ENCODE measurements around the gene PINLYP.
"Not testable (repeated sequence)": the region's sequence is repeated elsewhere in the genome, so short reads cannot be mapped to it uniquely, and the experiment has no call there.

The PINLYP gene

DNA sequence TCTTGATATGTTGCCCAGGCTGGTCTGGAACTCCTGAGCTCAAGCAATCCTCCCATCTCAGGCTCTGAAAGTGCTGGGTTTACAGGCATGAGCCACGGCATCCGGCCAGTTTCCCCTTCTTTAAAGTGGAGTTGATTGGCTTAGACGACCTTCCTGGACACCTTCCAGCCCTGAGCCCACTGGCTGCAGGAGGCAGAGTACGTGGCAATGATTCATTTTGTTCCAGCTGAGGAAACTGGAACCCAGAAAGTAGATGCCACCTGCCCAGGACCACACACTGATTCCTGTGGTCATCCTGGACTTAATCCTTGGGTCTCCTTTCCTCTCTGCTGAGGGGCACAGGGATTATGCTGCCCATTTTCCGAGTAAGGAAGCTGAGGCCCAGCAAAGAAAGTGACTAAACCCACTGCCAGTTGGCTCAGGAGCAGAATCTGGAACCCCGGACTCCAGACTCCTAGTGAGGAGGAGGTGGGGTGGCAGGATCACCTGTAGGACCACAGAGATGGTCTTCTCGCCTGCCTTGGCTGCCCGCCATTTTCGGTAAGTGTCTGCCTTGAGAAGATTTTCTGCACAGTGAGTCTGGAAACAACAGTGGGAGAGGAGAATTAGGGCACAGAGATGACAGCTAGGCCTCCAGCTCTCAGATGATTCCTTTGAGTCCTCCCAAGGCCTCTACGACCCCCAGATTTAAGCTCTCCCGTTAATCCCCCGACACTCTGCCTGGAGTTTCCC is 1.0 kb upstream of the PINLYP start:
- no peak for DNase-seq (ENCODE audit: low read depth in 1 of 2, low spot score in 1 of 2)
- no peak for TF ChIP-seq JUND (IDR thresholded peaks at IDR 0.05; ENCODE audit: low read depth)

DNA sequence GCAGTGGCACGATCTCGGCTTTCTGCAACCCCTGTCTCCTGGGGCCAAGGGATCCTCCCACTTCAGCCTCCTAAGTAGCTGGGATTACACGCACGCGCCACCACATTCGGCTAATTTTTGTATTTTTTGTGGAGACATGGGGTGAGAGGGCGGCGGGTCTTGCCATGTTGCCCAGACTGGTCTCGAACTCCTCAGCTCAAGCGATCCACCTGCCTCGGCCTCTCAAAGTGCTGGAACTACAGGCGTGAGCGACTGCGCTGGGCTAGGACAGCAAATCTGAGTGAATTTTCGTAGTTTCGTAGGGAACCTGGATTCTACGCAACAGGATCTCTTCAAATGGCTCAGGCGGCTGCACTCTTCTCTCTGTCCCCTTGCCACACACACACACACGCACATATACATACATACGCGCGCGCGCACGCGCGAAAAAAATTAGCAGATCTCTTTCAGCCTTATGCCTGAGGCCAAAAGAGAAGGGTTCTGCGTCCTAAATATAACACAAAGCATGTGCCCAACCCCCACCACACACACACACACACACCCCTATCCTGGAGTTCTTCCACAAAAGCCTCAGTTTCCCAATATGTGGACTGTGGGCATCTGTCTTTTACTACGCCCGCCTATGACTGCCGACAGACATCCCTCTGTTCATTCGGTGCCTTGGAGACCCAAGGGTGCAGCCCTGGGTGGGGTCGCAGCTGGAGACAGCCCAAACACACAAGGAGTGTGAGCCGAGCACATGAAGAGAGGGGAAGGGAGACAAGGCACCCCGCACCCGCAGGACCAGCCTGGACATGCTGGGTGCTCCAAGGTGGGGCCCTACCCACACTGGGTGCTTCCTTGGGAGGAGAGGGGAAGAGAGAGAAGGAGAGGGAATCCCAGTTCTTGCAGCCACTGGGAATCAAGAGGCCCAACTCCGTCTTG is 616 bp downstream of the PINLYP start:
- in situ Hi-C loops (cut with HindIII; ENCODE audit: low pct_unique_long_range_greater_than_20kb, low sequenced_read_pairs) = no loop called here
- DNase-seq (ENCODE audit: low read depth in 1 of 2, low spot score in 1 of 2) = peak in 1 of 2 experiments; percentile 32

More for the DNA sequence above, 1.0 kb upstream of the PINLYP start:
- in situ Hi-C loops (cut with HindIII; ENCODE audit: low pct_unique_long_range_greater_than_20kb, low sequenced_read_pairs) = no loop called here

DNA sequence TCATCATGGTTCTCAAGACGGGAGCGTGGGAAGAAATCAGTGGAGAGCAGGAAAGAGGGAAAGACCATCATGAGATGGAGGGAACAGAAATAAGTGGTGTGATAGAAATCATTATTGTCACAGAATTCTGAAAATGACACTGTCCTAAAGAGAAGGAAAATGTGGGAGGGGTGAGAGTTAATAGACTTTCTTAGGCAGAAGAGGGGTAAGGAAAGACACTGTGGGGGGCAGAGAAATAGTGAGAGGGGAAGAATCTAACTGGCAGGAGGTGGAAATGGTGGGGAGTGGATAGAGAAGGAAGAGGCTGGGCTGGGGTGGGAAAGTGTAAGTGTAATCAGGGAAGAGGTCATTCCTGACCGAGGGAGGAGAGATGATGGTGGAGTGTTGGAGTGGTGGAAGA is 3.2 kb downstream of the PINLYP start:
- no peak for TF ChIP-seq JUND (IDR thresholded peaks at IDR 0.05; ENCODE audit: low read depth)
- in situ Hi-C loops (cut with HindIII; ENCODE audit: low pct_unique_long_range_greater_than_20kb, low sequenced_read_pairs) = no loop called here
- DNase-seq (ENCODE audit: low read depth in 1 of 2, low spot score in 1 of 2) = no peak

More for the DNA sequence above, 616 bp downstream of the PINLYP start:
- no peak for TF ChIP-seq JUND (IDR thresholded peaks at IDR 0.05; ENCODE audit: low read depth)

DNA sequence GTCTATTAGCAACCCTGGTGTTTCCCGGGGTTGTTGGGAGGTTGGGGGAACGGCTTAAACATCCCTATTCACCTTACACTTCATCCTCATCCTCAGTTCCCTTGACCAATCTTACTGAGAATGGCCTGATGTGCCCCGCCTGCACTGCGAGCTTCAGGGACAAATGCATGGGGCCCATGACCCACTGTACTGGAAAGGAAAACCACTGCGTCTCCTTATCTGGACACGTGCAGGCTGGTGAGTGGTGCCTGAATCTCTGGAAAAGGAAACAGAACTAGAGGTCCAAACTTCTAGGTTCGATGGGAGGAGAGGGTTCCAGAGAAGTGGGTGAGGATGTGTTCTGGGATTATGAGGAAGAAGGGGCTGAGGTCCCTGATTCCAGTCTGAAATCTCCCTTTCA is 5.9 kb downstream of the PINLYP start:
- TF ChIP-seq JUND (IDR thresholded peaks at IDR 0.05; ENCODE audit: low read depth) = no peak
- DNase-seq (ENCODE audit: low read depth in 1 of 2, low spot score in 1 of 2) = no peak
- in situ Hi-C loops (cut with HindIII; ENCODE audit: low pct_unique_long_range_greater_than_20kb, low sequenced_read_pairs) = no loop called here

DNA sequence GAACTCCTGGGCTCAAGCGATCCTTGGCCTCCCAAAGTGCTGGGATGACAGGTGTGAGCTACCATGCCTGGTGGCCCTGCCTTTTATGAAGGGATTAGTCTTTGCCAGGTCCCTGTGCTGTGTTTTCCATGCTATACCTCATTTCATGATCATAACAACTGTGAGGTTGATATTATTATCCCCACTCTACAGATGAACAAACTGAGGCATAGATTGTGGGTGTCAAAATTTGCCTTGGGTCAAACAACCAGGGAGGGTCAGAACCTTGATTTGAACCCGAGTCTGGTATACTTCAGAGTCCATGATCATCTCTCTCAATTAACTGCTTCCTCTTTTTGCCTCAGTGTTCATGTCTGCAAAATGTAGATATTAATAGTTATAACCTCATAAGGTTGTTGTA is 6.9 kb downstream of the PINLYP start:
- TF ChIP-seq JUND (IDR thresholded peaks at IDR 0.05; ENCODE audit: low read depth) = no peak
- in situ Hi-C loops (cut with HindIII; ENCODE audit: low pct_unique_long_range_greater_than_20kb, low sequenced_read_pairs) = no loop called here

DNA sequence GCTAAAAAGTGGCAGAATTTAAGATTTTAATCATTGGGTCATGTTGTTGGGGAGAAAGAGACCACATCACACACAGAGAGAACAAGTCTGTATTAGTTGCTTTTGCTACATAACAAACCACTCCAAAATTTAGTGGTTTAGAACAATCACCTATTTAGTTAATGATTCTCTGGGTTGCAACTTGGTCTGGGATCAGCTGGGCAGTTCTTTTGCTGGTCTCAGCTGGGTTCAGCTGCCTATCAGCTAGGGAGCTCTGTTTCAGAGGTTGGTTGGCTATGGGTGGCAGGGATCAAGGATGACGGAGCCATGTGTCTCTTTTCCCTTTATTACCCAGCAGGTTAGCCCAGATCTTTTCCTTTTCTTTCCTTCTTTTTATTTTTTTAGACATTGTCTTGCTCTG is 8.9 kb downstream of the PINLYP start:
- in situ Hi-C loops (cut with HindIII; ENCODE audit: low pct_unique_long_range_greater_than_20kb, low sequenced_read_pairs) = no loop called here
- no peak for DNase-seq (ENCODE audit: low read depth in 1 of 2, low spot score in 1 of 2)
- no peak for TF ChIP-seq JUND (IDR thresholded peaks at IDR 0.05; ENCODE audit: low read depth)

More for the DNA sequence above, 6.9 kb downstream of the PINLYP start:
- no peak for DNase-seq (ENCODE audit: low read depth in 1 of 2, low spot score in 1 of 2)

DNA sequence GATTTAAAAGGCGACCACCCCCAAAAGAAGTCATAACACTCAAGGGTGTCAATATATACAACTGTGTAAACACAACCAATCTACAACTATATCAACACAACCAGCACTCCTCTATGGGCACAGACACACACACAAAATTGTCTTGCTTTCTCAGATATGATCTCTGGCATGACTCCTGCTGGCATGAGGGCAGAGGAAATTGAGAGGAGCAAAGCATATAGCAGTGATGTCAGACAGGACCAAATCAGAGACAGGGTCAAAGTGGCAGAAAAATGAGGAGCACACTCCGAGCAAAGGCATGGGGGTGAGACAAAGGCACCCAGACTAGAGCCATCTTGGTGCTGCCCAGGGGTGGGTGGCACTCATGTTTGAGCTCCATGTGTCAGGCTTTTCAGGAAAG is 10.7 kb downstream of the PINLYP start:
- no peak for TF ChIP-seq JUND (IDR thresholded peaks at IDR 0.05; ENCODE audit: low read depth)
- in situ Hi-C loops (cut with HindIII; ENCODE audit: low pct_unique_long_range_greater_than_20kb, low sequenced_read_pairs) = no loop called here
- DNase-seq (ENCODE audit: low read depth in 1 of 2, low spot score in 1 of 2) = peak in 1 of 2 experiments; percentile 58

DNA sequence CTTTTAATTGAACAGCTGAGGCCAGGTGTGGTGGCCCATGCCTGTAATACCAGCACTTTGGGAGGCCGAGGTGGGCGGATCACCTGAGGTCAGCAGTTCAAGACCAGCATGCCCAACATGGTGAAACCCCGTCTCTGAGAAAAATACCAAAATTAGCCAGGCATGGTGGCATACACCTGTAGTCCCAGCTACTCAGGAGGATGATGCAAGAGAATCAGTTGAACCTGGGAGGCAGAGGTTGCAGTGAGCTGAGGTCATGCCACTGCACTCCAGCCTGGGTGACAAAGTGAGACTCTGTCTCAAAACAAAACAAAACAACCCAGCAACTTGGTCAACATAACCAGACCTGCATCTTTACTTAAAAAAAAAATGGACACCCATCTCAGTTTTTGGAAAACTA is 11.4 kb downstream of the PINLYP start:
- in situ Hi-C loops (cut with HindIII; ENCODE audit: low pct_unique_long_range_greater_than_20kb, low sequenced_read_pairs); DNase-seq (ENCODE audit: low read depth in 1 of 2, low spot score in 1 of 2): not testable (repeated sequence)

DNA sequence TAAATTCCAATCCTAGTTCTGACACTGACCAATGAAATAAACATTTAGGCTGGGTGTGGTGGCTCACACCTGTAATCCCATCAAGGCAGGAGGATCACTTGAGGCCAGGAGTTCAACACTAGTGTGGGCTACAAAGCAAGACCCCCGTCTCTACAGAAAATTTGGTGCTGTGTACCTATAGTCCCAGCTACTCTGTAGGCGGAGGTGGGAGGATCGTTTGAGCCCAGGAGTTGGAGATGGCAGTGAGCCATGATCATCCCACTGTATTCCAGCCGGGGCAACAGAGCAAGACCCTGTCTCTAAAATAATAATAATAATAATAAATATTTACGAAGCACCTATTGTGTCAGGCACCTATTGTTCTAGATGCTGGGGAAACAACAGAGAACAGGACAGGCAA is 13.7 kb downstream of the PINLYP start:
- no peak for DNase-seq (ENCODE audit: low read depth in 1 of 2, low spot score in 1 of 2)
- in situ Hi-C loops (cut with HindIII; ENCODE audit: low pct_unique_long_range_greater_than_20kb, low sequenced_read_pairs) = no loop called here
- no peak for TF ChIP-seq JUND (IDR thresholded peaks at IDR 0.05; ENCODE audit: low read depth)

DNA sequence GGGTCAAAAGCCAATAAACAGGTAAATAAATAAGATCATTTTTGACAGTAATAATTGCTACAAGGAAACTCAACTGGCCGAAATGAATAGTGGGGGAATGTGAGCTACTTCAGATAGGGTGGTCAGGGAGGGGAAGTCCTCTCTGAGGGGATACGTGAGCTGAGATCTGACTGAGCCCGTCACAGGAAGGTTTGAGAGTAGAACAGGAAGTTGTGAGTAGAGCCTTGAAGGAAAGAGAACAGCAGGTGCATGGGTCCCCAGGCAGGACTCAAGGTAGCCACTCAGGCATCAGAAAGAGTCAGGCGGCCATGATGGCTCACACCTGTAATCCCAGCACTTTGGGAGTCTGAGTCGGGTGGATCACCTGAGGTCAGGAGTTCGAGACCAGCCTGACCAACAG is 14.1 kb downstream of the PINLYP start:
- in situ Hi-C loops (cut with HindIII; ENCODE audit: low pct_unique_long_range_greater_than_20kb, low sequenced_read_pairs) = no loop called here
- no peak for DNase-seq (ENCODE audit: low read depth in 1 of 2, low spot score in 1 of 2)
- TF ChIP-seq JUND (IDR thresholded peaks at IDR 0.05; ENCODE audit: low read depth) = no peak

DNA sequence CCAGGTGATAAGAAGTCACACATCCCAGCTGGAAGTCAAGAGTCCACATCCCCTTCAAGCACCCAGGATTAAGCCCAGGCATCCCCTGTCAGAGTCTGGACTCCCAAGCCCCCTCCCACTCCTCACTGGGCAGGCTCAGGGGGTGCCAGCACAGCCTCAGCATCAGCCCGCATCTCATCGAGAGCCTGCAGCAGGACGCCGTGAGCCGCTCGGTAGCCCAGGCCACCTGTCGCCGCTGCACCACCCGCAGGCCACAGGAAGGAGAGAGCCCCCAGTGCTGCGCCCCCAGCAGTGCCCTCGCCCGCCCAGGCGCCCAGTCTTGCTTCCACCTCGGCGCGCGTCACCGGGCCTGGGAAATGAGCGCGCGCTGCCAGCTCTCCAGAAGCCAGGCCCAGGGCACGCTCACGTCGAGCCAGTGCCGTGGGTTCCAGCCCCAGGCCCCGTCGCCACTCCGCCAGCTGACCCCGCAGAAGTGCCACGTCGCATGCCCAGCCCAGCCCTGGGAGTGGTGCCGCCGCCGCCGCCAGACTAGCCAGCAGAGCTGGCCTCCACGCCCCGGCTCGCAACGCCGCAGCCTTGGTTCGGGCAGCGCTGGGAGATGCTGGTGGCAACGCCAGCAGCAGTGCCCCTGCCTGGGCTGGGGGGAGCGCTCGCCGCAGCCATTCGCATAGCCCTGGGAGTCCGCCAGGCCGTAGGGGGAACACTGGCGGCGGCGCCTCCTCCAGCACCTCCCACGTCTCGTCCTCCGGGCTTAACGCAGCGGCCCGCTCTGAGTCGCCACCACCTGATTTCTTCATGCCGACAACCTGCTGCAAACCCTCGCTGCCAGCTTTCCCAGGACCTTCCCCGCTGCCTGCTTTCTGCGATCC is 16.5 kb downstream of the PINLYP start:
- in situ Hi-C loops (cut with HindIII; ENCODE audit: low pct_unique_long_range_greater_than_20kb, low sequenced_read_pairs) = no loop called here
- TF ChIP-seq JUND (IDR thresholded peaks at IDR 0.05; ENCODE audit: low read depth) = no peak
- no peak for DNase-seq (ENCODE audit: low read depth in 1 of 2, low spot score in 1 of 2)

DNA sequence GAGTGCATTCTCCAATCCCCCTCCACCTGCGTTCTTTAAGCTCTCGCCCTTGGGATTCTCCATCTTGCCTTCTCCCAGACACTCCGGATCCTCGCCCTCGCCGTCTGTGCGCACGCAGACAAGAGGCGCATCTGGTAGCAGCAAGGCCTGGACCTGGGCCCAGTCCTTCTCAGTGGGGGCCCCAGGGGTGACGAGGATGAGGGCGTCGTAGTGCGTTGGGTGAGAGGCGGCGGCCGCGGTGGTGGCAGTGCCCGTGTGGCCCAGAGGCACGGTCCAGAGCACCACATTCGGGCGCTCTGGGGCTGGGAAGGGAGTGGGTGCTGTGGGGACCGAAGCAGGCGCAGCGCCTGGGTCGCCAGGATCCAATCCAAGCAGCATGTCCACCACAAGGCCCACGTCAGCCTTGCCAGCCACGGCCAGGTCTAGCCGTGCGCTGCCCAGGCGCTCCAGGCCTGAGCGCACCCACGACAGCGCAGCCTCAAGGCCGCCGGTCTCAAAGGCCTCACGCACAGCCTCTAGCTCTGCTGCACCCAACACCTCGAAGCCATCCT is 17.3 kb downstream of the PINLYP start:
- in situ Hi-C loops (cut with HindIII; ENCODE audit: low pct_unique_long_range_greater_than_20kb, low sequenced_read_pairs) = no loop called here
- no peak for DNase-seq (ENCODE audit: low read depth in 1 of 2, low spot score in 1 of 2)
- no peak for TF ChIP-seq JUND (IDR thresholded peaks at IDR 0.05; ENCODE audit: low read depth)
